ENCODE data around the gene GNB1.

- TF ChIP-seq CTCF (IDR thresholded peaks at IDR 0.05; ENCODE audit: borderline replicate concordance, extremely low read depth, low read length, poor library complexity, severe bottlenecking) (no peak), EZH2 (IDR thresholded peaks at IDR 0.05; ENCODE audit: borderline replicate concordance, low read depth, low read length, severe bottlenecking) (no peak)
Measured at GRCh38 chr1:1921459-1921862, 30.6 kb upstream of the GNB1 start.

Data from DND-41 (cell line).